ENCODE data around the gene AK6.
"Not testable (repeated sequence)": the region's sequence is repeated elsewhere in the genome, so short reads cannot be mapped to it uniquely, and the experiment has no call there.

Gene AK6

DNA sequence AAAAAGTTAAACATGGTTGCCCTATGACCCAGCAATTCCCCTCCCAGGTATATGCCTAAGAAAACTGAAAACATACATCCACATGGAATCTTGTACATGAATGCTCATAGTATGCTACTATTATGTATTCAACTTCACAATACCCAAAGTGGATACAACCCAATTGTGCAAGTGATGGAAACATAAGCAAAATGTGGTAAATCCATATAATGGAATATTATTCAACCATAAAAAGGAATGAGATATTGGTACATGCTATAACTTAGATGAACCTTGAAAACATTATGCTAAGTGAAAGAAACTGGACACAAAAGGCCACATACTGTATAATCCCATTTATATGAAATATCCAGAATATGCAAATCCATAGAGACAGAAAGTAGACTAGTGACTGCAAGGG is 18.7 kb downstream of the AK6 start:
- no peak for DNase-seq (ENCODE audit: extremely low spot score)
- TF ChIP-seq TARDBP (IDR thresholded peaks at IDR 0.05) (no peak), SP1 (IDR thresholded peaks at IDR 0.05) (no peak), ZNF384 (IDR thresholded peaks at IDR 0.05) (no peak), FOXM1 (IDR thresholded peaks at IDR 0.05; ENCODE audit: borderline replicate concordance) (no peak), L3MBTL2 (conservative IDR thresholded peaks at IDR 0.05) (no peak), FOXA1 (IDR thresholded peaks at IDR 0.05) (no peak), FOXK2 (IDR thresholded peaks at IDR 0.05) (no peak), ARNT (IDR thresholded peaks at IDR 0.05) (no peak), CTBP1 (IDR thresholded peaks at IDR 0.05; ENCODE audit: borderline replicate concordance) (no peak), ELF4 (IDR thresholded peaks at IDR 0.05) (no peak), PKNOX1 (IDR thresholded peaks at IDR 0.05) (no peak), LEF1 (IDR thresholded peaks at IDR 0.05; ENCODE audit: borderline replicate concordance) (no peak), BHLHE40 (IDR thresholded peaks at IDR 0.05; ENCODE audit: borderline replicate concordance) (no peak), SUZ12 (IDR thresholded peaks at IDR 0.05) (no peak), NFRKB (IDR thresholded peaks at IDR 0.05) (no peak), HDGF (IDR thresholded peaks at IDR 0.05; ENCODE audit: borderline replicate concordance) (no peak)
- CTCF ChIA-PET, result no interaction called here
- POLR2A ChIA-PET, result no interaction called here

- CTCF ChIA-PET, result interaction anchor here (1.5 kb wide), 1 partner anchor 9 kb away, joined by 4 read pairs; no protein-coding TSS in a partner anchor
- no peak for TF ChIP-seq BHLHE40 (IDR thresholded peaks at IDR 0.05; ENCODE audit: borderline replicate concordance)
- TF ChIP-seq FOXK2 (IDR thresholded peaks at IDR 0.05), result no peak
- TF ChIP-seq SP1 (IDR thresholded peaks at IDR 0.05), result no peak
- no peak for TF ChIP-seq SUZ12 (IDR thresholded peaks at IDR 0.05)
- TF ChIP-seq HDGF (IDR thresholded peaks at IDR 0.05; ENCODE audit: borderline replicate concordance), result no peak
- no peak for TF ChIP-seq L3MBTL2 (conservative IDR thresholded peaks at IDR 0.05)
- no peak for TF ChIP-seq NFRKB (IDR thresholded peaks at IDR 0.05)
- TF ChIP-seq ELF4 (IDR thresholded peaks at IDR 0.05), result no peak
- TF ChIP-seq TARDBP (IDR thresholded peaks at IDR 0.05), result no peak
- TF ChIP-seq FOXA1 (IDR thresholded peaks at IDR 0.05), result no peak
- TF ChIP-seq CTBP1 (IDR thresholded peaks at IDR 0.05; ENCODE audit: borderline replicate concordance), result no peak
- TF ChIP-seq LEF1 (IDR thresholded peaks at IDR 0.05; ENCODE audit: borderline replicate concordance), result no peak
- no peak for TF ChIP-seq ZNF384 (IDR thresholded peaks at IDR 0.05)
- TF ChIP-seq ARNT (IDR thresholded peaks at IDR 0.05), result no peak
- TF ChIP-seq FOXM1 (IDR thresholded peaks at IDR 0.05; ENCODE audit: borderline replicate concordance), result no peak
- no peak for TF ChIP-seq PKNOX1 (IDR thresholded peaks at IDR 0.05)
- DNase-seq (ENCODE audit: extremely low spot score), result no peak
- POLR2A ChIA-PET, result no interaction called here
Measured at GRCh38 chr5:69343083-69343482, 26.2 kb downstream of the AK6 start.

GRCh38 chr5:69341520-69342161 is 27.7 kb downstream of the AK6 start:
- POLR2A ChIA-PET, result no interaction called here
- TF ChIP-seq CTBP1 (IDR thresholded peaks at IDR 0.05; ENCODE audit: borderline replicate concordance) (no peak), TARDBP (IDR thresholded peaks at IDR 0.05) (no peak), SP1 (IDR thresholded peaks at IDR 0.05) (no peak), FOXM1 (IDR thresholded peaks at IDR 0.05; ENCODE audit: borderline replicate concordance) (no peak), L3MBTL2 (conservative IDR thresholded peaks at IDR 0.05) (no peak), NFRKB (IDR thresholded peaks at IDR 0.05) (no peak)
- CTCF ChIA-PET, result no interaction called here
- no peak for DNase-seq (ENCODE audit: extremely low spot score)

DNA sequence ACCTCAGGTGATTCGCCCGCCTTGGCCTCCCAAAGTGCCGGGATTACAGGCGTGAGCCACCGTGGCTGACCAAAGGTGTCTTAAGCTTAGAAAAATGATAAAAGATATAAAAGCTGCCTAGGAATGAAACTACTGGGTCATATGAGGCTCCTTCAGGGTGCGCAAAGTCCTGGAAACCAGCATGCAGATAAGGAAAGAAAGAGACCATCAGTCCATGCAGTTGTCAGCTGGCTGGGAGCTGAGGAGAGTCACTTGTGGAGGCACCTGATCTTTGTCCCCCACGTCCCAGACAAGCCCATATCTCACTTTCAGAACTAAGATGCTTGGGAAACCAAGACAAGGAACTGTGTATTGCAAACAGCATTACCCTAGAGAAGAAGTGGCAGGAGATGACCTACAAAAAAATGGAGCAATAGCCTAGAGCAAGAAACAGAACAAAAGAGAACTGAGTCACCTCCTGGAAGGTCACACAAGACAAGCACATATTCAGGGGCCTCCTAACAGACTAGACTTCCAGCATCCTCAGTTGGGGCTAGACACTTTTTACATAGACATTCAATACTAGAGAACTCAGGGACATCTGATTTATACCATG is 33.9 kb downstream of the AK6 start:
- TF ChIP-seq BHLHE40 (IDR thresholded peaks at IDR 0.05; ENCODE audit: borderline replicate concordance) (no peak), CTBP1 (IDR thresholded peaks at IDR 0.05; ENCODE audit: borderline replicate concordance) (no peak), PKNOX1 (IDR thresholded peaks at IDR 0.05) (no peak), L3MBTL2 (conservative IDR thresholded peaks at IDR 0.05) (no peak), FOXM1 (IDR thresholded peaks at IDR 0.05; ENCODE audit: borderline replicate concordance) (no peak), SP1 (IDR thresholded peaks at IDR 0.05) (no peak), LEF1 (IDR thresholded peaks at IDR 0.05; ENCODE audit: borderline replicate concordance) (no peak), ELF4 (IDR thresholded peaks at IDR 0.05) (no peak), FOXA1 (IDR thresholded peaks at IDR 0.05) (no peak), TARDBP (IDR thresholded peaks at IDR 0.05) (no peak), ARNT (IDR thresholded peaks at IDR 0.05) (no peak), ZNF384 (IDR thresholded peaks at IDR 0.05) (no peak), NFRKB (IDR thresholded peaks at IDR 0.05) (no peak), SUZ12 (IDR thresholded peaks at IDR 0.05) (no peak), HDGF (IDR thresholded peaks at IDR 0.05; ENCODE audit: borderline replicate concordance) (no peak)
- CTCF ChIA-PET, result interaction anchor here (0.7 to 1.4 kb wide), 6 partner anchors 22 to 305 kb away, joined by 3 to 6 read pairs (median 4); partner anchors contain the start of gene SLC30A5
- POLR2A ChIA-PET, result no interaction called here
- DNase-seq (ENCODE audit: extremely low spot score), result no peak

DNA sequence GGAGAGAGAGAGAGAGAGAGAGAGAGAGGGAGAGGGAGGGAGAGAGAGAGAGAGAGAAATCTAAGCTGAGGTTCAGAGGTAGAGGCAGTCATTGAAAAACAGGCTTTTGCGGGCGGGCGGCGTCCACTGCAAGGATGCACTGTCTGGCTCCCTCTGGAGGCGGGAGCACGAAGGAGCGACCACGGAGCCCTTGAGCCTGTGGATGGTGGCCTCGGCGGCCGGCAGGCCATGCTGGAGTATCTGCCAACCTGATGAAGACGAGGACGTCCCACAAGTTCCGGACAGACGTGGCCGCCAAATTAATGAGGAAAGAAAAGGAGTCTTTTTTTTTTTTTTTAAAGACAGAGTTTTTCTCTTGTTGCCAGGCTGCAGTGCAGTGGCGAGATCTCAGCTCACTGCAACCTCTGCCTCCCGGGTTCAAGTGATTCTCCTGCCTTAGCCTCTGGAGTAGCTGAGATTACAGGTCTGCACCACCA is 34.5 kb downstream of the AK6 start:
- CTCF ChIA-PET, result interaction anchor here (0.6 to 1.4 kb wide), 8 partner anchors 8 to 305 kb away, joined by 3 to 6 read pairs (median 4); partner anchors contain the start of gene SLC30A5
- DNase-seq (ENCODE audit: extremely low spot score), result peak; percentile 80
- POLR2A ChIA-PET, result interaction anchor here (0.7 kb wide), 1 partner anchor 37 kb away, joined by 3 read pairs; no protein-coding TSS in a partner anchor
- TF ChIP-seq L3MBTL2 (conservative IDR thresholded peaks at IDR 0.05) (peak; percentile 57), CTBP1 (IDR thresholded peaks at IDR 0.05; ENCODE audit: borderline replicate concordance) (no peak)

DNA sequence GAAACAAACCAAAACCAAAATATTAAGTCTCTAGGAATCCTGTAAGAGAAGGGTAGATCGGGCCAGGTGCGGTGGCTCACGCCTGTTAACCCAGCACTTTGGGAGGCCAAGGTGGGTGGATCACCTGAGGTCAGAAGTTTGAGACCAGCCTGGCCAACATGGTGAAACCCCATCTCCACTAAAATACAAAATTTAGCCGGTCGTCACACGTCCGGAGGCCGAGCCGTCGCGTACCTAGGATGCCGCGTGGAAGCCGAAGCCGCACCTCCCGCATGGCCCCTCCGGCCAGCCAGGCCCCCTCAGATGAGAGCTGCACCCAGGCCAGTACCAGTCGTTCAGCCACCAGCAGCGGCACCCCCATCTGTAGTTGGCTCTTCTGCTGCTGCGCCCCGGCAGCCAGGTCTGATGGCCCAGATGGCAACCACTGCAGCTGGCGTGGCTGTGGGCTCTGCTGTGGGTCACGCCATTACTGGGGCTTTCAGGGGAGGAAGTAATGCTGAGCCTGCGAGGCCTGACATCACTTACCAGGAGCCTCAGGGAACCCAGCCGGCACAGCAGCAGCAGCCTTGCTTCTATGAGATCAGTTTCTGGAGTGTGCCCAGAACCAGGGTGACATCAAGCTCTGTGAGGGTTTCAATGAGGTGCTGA is 35.5 kb downstream of the AK6 start:
- POLR2A ChIA-PET, result interaction anchor here (0.7 kb wide), 1 partner anchor 38 kb away, joined by 3 read pairs; no protein-coding TSS in a partner anchor

More for the DNA sequence above, 35.5 kb downstream of the AK6 start:
- CTCF ChIA-PET, result interaction anchor here (0.9 to 1.4 kb wide), 3 partner anchors 9 to 304 kb away, joined by 3 to 5 read pairs (median 4); partner anchors contain the start of gene SLC30A5
- DNase-seq (ENCODE audit: extremely low spot score), result not testable (repeated sequence)

All from HEK293T (cell line).